Naive thymus-derived CD8-positive, alpha-beta T cell (primary cell): Measurements from ENCODE around the gene PDLIM1. TPM values are rescaled to one million over a fixed set of nuclear protein-coding genes. Genes with fewer than 3 reads are reported as not detected.
A peak's percentile ranks its signal among the peaks of the same experiment; 100 is the strongest.

Experiments used
- ATAC-seq, 2 donors: fragments of 150-1000 bp; cut with Tn5 transposase in 1 of 2; sonication (Bioruptor Pico), chemical (Tn5 transposase) in 1 of 2; 1 replicate in 1 of 2; 2 replicates in 1 of 2; pipeline ENCODE4 v1.10.0; 2021; ENCODE audit warnings: mild to moderate bottlenecking in 2 of 2, moderate library complexity in 2 of 2
- POLR2A ChIA-PET: fragments of 350-600 bp; sonication (Branson Sonifier 250); formaldehyde crosslinking; loops from one replicate; lab custom pipeline; 2021; ENCODE audit warnings: antibody characterized with exemption; lab: Charles Lee
- DNase-seq, 10 donors: peaks; one replicate each; pipeline versions ENCODE4 v3.0.0 to v3.0.0-alpha.2; 2020 to 2022
- H3K27ac Mint-ChIP-seq, 10 donors: one replicate each; pipeline ENCODE4 v1.8.0; 2020 to 2022; ENCODE audit warnings: mild to moderate bottlenecking in 10 of 10, mixed read lengths in 10 of 10, moderate library complexity in 4 of 10, inconsistent platforms in 1 of 10
- H3K27me3 Mint-ChIP-seq, 5 donors: one replicate each; pipeline ENCODE4 v1.8.0; 2021 to 2022; ENCODE audit warnings: mixed read lengths in 5 of 5
- H3K36me3 Mint-ChIP-seq, 3 donors: one replicate each; pipeline ENCODE4 v1.8.0; 2020 to 2022; ENCODE audit warnings: mixed read lengths in 3 of 3, mild to moderate bottlenecking in 2 of 3, inconsistent platforms in 1 of 3
- H3K4me1 Mint-ChIP-seq, 4 donors: one replicate each; pipeline ENCODE4 v1.8.0; 2021 to 2022; ENCODE audit warnings: mixed read lengths in 4 of 4
- H3K4me3 Mint-ChIP-seq, 10 donors: one replicate each; pipeline ENCODE4 v1.8.0; 2020 to 2022; ENCODE audit warnings: mild to moderate bottlenecking in 10 of 10, mixed read lengths in 10 of 10, moderate library complexity in 6 of 10, inconsistent platforms in 1 of 10
- H3K9me3 Mint-ChIP-seq, 9 donors: one replicate each; pipeline ENCODE4 v1.8.0; 2020 to 2022; ENCODE audit warnings: mixed read lengths in 9 of 9, mild to moderate bottlenecking in 3 of 9, inconsistent platforms in 1 of 9, moderate library complexity in 1 of 9
- polyA plus RNA-seq, 3 donors: library from polyadenylated mRNA; unstranded; fragments of 300-500 nt; fragmentation: Illumina TruSeq; gene quantifications; one replicate each; pipeline ENCODE4 v1.2.3, GENCODE V29; 2021
- total RNA-seq, 8 experiments: library from RNA in 2 of 8; stranded (reverse) in 2 of 8; gene quantifications; one replicate each; pipeline ENCODE4 v1.2.3 and lab custom pipeline; 2021 to 2026

Gene PDLIM1
- total and polyA plus RNA-seq, 5 experiments from 2014 or later: 0.48 to 15.2 (median 4.5) TPM

GRCh38 chr10:95264227-95265051 is 26.4 kb downstream of the PDLIM1 start:
- Mint-ChIP-seq H3K27ac (peak overlapping the region in 1 of 10 donors; percentile 35), H3K27me3 (peaks cover 0 to 9% (median 4%) of the 10 kb centered on the region in 5 donors), H3K4me3 (no peak overlapping the region), H3K36me3 (no peaks in the 10 kb centered on the region), H3K9me3 (no peaks in the 10 kb centered on the region), H3K4me1 (peaks cover 0 to 15% (median 0%) of the 10 kb centered on the region in 4 donors)
- ATAC-seq (no peak), DNase-seq (no peak)
- POLR2A ChIA-PET: no interaction called here

DNA sequence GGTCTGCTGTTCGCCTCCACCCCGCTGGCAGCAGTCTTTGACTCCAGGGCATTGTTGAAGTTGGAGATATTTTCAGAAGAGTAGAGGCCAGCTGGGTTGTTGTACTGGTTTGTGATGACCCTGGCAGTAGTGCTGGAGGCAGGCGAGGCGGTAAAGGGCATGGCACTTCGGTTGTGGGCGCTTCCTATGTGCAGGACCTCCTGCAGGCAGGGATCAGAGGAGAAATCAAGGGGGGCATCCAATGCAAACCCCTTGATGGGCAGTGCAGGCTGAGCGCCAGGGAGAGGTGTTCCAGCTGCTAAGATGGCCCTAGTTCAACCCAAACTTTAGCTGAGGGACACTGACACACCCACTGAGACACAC is 27.0 kb downstream of the PDLIM1 start:
- no peak for DNase-seq
- no peak for ATAC-seq
- peaks cover 0 to 9% (median 4%) of the 10 kb centered on the region in 5 donors for H3K27me3 Mint-ChIP-seq
- H3K4me1 Mint-ChIP-seq: peaks cover 0 to 15% (median 0%) of the 10 kb centered on the region in 4 donors
- H3K36me3 Mint-ChIP-seq: no peaks in the 10 kb centered on the region
- H3K9me3 Mint-ChIP-seq: no peaks in the 10 kb centered on the region
- H3K4me3 Mint-ChIP-seq: no peak overlapping the region
- peak overlapping the region in 2 of 10 donors; percentile 36 to 70 for H3K27ac Mint-ChIP-seq
- POLR2A ChIA-PET: no interaction called here

GRCh38 chr10:95262763-95263518 is 27.9 kb downstream of the PDLIM1 start:
- peaks cover 0 to 15% (median 0%) of the 10 kb centered on the region in 4 donors for H3K4me1 Mint-ChIP-seq
- H3K36me3 Mint-ChIP-seq: no peaks in the 10 kb centered on the region
- H3K27me3 Mint-ChIP-seq: peaks cover 0 to 10% (median 4%) of the 10 kb centered on the region in 5 donors
- POLR2A ChIA-PET: no interaction called here
- no peak overlapping the region for H3K27ac Mint-ChIP-seq
- ATAC-seq (no peak), DNase-seq (no peak)
- no peak overlapping the region for H3K4me3 Mint-ChIP-seq
- no peaks in the 10 kb centered on the region for H3K9me3 Mint-ChIP-seq

- POLR2A ChIA-PET: no interaction called here
- Mint-ChIP-seq H3K36me3 (no peaks in the 10 kb centered on the region), H3K4me1 (peaks cover 0 to 14% (median 0%) of the 10 kb centered on the region in 4 donors), H3K4me3 (no peak overlapping the region), H3K9me3 (no peaks in the 10 kb centered on the region), H3K27ac (no peak overlapping the region), H3K27me3 (peaks cover 0 to 15% (median 4%) of the 10 kb centered on the region in 5 donors)
- no peak for DNase-seq
- ATAC-seq: no peak
Measured at GRCh38 chr10:95261926-95262325, 28.9 kb downstream of the PDLIM1 start.

- peaks cover 0 to 15% (median 4%) of the 10 kb centered on the region in 5 donors for H3K27me3 Mint-ChIP-seq
- POLR2A ChIA-PET: no interaction called here
Measured at GRCh38 chr10:95260909-95261552, 29.8 kb downstream of the PDLIM1 start.

DNA sequence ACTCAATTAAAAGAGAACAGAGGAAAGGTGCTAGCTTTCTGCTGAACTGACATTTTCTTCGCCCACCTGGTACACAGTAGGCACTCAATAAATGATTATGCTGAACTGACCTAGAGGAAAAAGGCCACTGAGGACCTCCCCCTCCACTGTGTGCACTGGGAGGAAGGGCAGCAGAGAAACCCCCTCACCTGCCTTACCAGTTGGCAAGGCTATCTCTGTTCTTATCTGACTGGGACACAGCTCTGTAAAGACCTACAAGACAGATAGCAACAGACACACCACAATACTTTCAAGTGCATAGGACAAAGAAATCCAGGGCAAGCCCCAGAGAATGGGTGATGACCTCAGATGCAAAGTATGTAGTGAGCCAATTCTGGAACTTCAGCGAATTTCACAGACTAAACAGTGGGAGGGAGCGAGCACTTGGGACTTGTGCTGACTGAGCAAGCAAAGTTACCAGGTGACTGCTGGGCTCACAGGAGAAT is 30.4 kb downstream of the PDLIM1 start:
- DNase-seq (no peak), ATAC-seq (no peak)
- Mint-ChIP-seq H3K4me3 (no peak overlapping the region), H3K4me1 (peaks cover 0 to 7% (median 0%) of the 10 kb centered on the region in 4 donors), H3K9me3 (peaks cover 0 to 8% (median 0%) of the 10 kb centered on the region in 9 donors), H3K27me3 (peaks cover 0 to 15% (median 4%) of the 10 kb centered on the region in 5 donors), H3K27ac (peak overlapping the region in 1 of 10 donors; percentile 15), H3K36me3 (no peaks in the 10 kb centered on the region)
- POLR2A ChIA-PET: no interaction called here

More at GRCh38 chr10:95260909-95261552, 29.8 kb downstream of the PDLIM1 start:
- Mint-ChIP-seq H3K36me3 (no peaks in the 10 kb centered on the region), H3K4me3 (no peak overlapping the region), H3K4me1 (peaks cover 0 to 7% (median 0%) of the 10 kb centered on the region in 4 donors), H3K9me3 (peaks cover 0 to 3% (median 0%) of the 10 kb centered on the region in 9 donors), H3K27ac (no peak overlapping the region)
- ATAC-seq (no peak), DNase-seq (no peak)

DNA sequence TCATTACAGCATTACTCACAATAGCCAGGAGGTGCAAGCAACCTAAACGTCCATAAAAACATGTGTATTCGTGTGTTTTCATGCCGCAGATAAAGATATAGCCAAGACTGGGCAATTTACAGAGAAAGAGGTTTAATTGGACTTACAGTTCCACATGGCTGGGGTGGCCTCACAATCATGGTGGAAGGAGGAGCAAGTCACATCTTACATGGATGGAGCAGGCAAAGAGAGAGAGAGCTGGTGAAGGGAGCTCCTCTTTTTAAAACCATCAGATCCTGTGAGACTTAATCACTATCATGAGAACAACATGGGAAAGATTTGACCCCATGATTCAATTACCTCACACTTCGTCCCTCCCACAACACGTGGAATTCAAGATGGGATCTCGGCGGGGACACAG is 33.0 kb downstream of the PDLIM1 start:
- peaks cover 0 to 6% (median 0%) of the 10 kb centered on the region in 4 donors for H3K4me1 Mint-ChIP-seq
- no peak overlapping the region for H3K4me3 Mint-ChIP-seq
- ATAC-seq: no peak
- H3K27ac Mint-ChIP-seq: no peak overlapping the region
- H3K9me3 Mint-ChIP-seq: peaks cover 0 to 8% (median 0%) of the 10 kb centered on the region in 9 donors
- DNase-seq: no peak
- no peaks in the 10 kb centered on the region for H3K36me3 Mint-ChIP-seq
- POLR2A ChIA-PET: no interaction called here
- peaks cover 0 to 12% (median 8%) of the 10 kb centered on the region in 5 donors for H3K27me3 Mint-ChIP-seq

DNA sequence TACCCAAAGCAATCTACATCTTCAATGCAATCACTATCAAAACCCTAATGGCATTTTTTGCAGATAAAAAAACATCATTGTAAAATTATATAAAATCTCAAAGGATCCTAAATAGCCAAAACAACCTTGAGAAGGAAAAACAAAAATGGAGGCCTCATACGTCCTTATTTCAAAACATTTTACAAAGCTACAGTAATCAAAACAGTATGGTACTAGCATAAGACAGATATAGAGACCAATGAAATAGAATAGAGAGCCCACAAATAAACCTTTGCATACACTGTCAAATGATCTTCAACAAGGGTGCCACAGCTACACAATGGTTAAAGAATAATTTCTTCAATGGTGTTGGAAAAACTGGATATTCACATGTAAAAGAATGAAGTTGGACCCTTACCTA is 34.5 kb downstream of the PDLIM1 start:
- H3K36me3 Mint-ChIP-seq: no peaks in the 10 kb centered on the region
- peaks cover 0 to 8% (median 0%) of the 10 kb centered on the region in 9 donors for H3K9me3 Mint-ChIP-seq
- ATAC-seq: no peak
- peaks cover 0 to 6% (median 0%) of the 10 kb centered on the region in 4 donors for H3K4me1 Mint-ChIP-seq
- peaks cover 0 to 27% (median 14%) of the 10 kb centered on the region in 5 donors for H3K27me3 Mint-ChIP-seq
- DNase-seq: no peak
- no peak overlapping the region for H3K4me3 Mint-ChIP-seq
- POLR2A ChIA-PET: no interaction called here
- no peak overlapping the region for H3K27ac Mint-ChIP-seq

- peaks cover 0 to 6% (median 0%) of the 10 kb centered on the region in 4 donors for H3K4me1 Mint-ChIP-seq
- H3K36me3 Mint-ChIP-seq: no peaks in the 10 kb centered on the region
- no peak overlapping the region for H3K27ac Mint-ChIP-seq
- POLR2A ChIA-PET: no interaction called here
- peaks cover 0 to 8% (median 0%) of the 10 kb centered on the region in 9 donors for H3K9me3 Mint-ChIP-seq
- no peak overlapping the region for H3K4me3 Mint-ChIP-seq
- ATAC-seq: no peak
- no peak for DNase-seq
- peaks cover under 1 to 37% (median 16%) of the 10 kb centered on the region in 5 donors for H3K27me3 Mint-ChIP-seq
Measured at GRCh38 chr10:95254629-95255028, 36.2 kb downstream of the PDLIM1 start.

- Mint-ChIP-seq H3K27me3 (peaks cover 2 to 37% (median 17%) of the 10 kb centered on the region in 5 donors), H3K4me3 (no peak overlapping the region), H3K9me3 (peaks cover 0 to 8% (median 0%) of the 10 kb centered on the region in 9 donors), H3K4me1 (peaks cover 0 to 6% (median 0%) of the 10 kb centered on the region in 4 donors), H3K27ac (no peak overlapping the region), H3K36me3 (no peaks in the 10 kb centered on the region)
- no peak for ATAC-seq
- POLR2A ChIA-PET: no interaction called here
- DNase-seq: no peak
Measured at GRCh38 chr10:95253686-95254085, 37.1 kb downstream of the PDLIM1 start.

DNA sequence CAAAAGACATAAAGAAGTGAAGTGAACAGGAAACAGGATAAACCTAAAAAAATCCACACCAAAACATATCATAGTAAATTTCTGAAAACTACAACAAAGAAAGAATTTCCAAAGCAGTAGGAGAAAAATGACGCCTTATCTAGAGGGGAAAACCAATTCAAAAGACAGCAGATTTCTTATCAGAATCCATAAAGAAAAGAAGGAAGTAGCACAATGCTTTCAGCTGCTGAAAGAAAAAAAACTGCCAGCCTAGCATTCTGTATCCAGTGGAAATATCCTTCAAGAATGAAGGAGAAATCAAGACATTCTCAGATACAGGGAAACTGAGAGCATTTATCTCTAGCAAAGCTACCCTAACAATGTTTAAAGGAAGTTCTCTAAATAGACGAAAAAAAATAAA is 37.8 kb downstream of the PDLIM1 start:
- DNase-seq: no peak

DNA sequence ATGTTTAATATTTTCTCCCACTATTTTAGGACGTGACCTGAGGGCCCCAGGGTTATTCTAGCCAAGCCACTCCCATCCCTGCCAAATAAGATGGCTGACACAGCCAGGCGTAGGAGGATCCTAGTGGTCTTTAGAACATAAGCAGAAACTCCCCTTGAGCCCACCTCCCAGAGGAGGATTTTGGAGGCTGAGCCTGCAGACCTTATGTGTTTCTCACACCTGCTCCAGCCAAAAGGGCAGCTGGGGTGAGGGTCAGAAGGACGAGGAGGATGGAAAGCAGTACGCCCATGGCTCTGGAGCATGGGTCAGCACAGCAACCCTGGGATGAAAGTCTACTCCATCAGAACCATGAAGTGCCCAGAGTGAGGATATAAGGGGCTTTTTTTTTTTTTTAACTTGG is 39.9 kb downstream of the PDLIM1 start:
- Mint-ChIP-seq H3K4me1 (peaks cover 0 to 6% (median 0%) of the 10 kb centered on the region in 4 donors), H3K27ac (no peak overlapping the region)
- POLR2A ChIA-PET: no interaction called here

More for the DNA sequence above, 37.8 kb downstream of the PDLIM1 start:
- Mint-ChIP-seq H3K27me3 (peaks cover 2 to 36% (median 17%) of the 10 kb centered on the region in 5 donors), H3K36me3 (no peaks in the 10 kb centered on the region), H3K4me1 (peaks cover 0 to 6% (median 0%) of the 10 kb centered on the region in 4 donors), H3K4me3 (no peak overlapping the region), H3K9me3 (peaks cover 0 to 8% (median 0%) of the 10 kb centered on the region in 9 donors), H3K27ac (no peak overlapping the region)
- ATAC-seq: no peak
- POLR2A ChIA-PET: no interaction called here

More for the DNA sequence above, 39.9 kb downstream of the PDLIM1 start:
- no peaks in the 10 kb centered on the region for H3K36me3 Mint-ChIP-seq
- peaks cover 0 to 4% (median 0%) of the 10 kb centered on the region in 9 donors for H3K9me3 Mint-ChIP-seq
- ATAC-seq: no peak
- no peak for DNase-seq
- peaks cover 2 to 29% (median 17%) of the 10 kb centered on the region in 5 donors for H3K27me3 Mint-ChIP-seq
- no peak overlapping the region for H3K4me3 Mint-ChIP-seq
